ENCODE results near the gene OSBP2. TPM values are rescaled to one million over a fixed set of nuclear protein-coding genes. Genes with fewer than 3 reads are reported as not detected.

OSBP2 gene
- total RNA-seq, 3 donors from 2014 or later, result 0.96 to 4.6 (median 4.4) TPM

GRCh38 chr22:30893434-30894370 lies 199.0 kb downstream of the OSBP2 start:
- intact Hi-C loops (cut with DNase I; ENCODE audit: low total_unique reads), result loop anchor here (2.0 to 10.0 kb wide), 2 partner anchors 129 to 271 kb away; no protein-coding TSS in a partner anchor
- H3K36me3 ChIP-seq, result no peaks in the 10 kb centered on the region
- H3K27me3 ChIP-seq, result no peaks in the 10 kb centered on the region
- peaks cover 0 to 5% of the 10 kb centered on the region in 2 donors for H3K9me3 ChIP-seq
- DNase-seq (ENCODE audit: low spot score in 2 of 2), result no peak
- H3K4me3 ChIP-seq, result no peak overlapping the region
- H3K4me1 ChIP-seq, result no peaks in the 10 kb centered on the region
- H3K27ac ChIP-seq, result no peak overlapping the region
- TF ChIP-seq POLR2A (IDR thresholded peaks at IDR 0.05) (no peak), CTCF (IDR thresholded peaks at IDR 0.05) (no peak), POLR2AphosphoS5 (IDR thresholded peaks at IDR 0.05) (no peak)

GRCh38 chr22:30894371-30894740 lies 199.7 kb downstream of the OSBP2 start:
- H3K9me3 ChIP-seq, result peaks cover 0 to 12% of the 10 kb centered on the region in 2 donors
- H3K4me3 ChIP-seq, result no peak overlapping the region
- intact Hi-C loops (cut with DNase I; ENCODE audit: low total_unique reads), result loop anchor here (2.0 to 10.0 kb wide), 2 partner anchors 130 to 272 kb away; no protein-coding TSS in a partner anchor
- H3K36me3 ChIP-seq, result no peaks in the 10 kb centered on the region
- no peaks in the 10 kb centered on the region for H3K4me1 ChIP-seq
- H3K27me3 ChIP-seq, result no peaks in the 10 kb centered on the region
- DNase-seq (ENCODE audit: low spot score in 2 of 2), result no peak
- no peak for TF ChIP-seq POLR2A (IDR thresholded peaks at IDR 0.05)
- no peak for TF ChIP-seq POLR2AphosphoS5 (IDR thresholded peaks at IDR 0.05)
- TF ChIP-seq CTCF (IDR thresholded peaks at IDR 0.05), result no peak
- no peak overlapping the region for H3K27ac ChIP-seq

GRCh38 chr22:30902496-30903357 lies 208.1 kb downstream of the OSBP2 start:
- no peaks in the 10 kb centered on the region for H3K27me3 ChIP-seq
- intact Hi-C loops (cut with DNase I; ENCODE audit: low total_unique reads), result no loop called here
- no peaks in the 10 kb centered on the region for H3K36me3 ChIP-seq
- H3K9me3 ChIP-seq, result peaks cover 3 to 21% of the 10 kb centered on the region in 2 donors
- no peak overlapping the region for H3K27ac ChIP-seq
- DNase-seq (ENCODE audit: low spot score in 2 of 2), result no peak
- TF ChIP-seq POLR2A (IDR thresholded peaks at IDR 0.05), result no peak
- no peak for TF ChIP-seq CTCF (IDR thresholded peaks at IDR 0.05)
- TF ChIP-seq POLR2AphosphoS5 (IDR thresholded peaks at IDR 0.05), result no peak
- no peak overlapping the region for H3K4me3 ChIP-seq
- H3K4me1 ChIP-seq, result no peaks in the 10 kb centered on the region

GRCh38 chr22:30903876-30904460 lies 209.3 kb downstream of the OSBP2 start:
- H3K36me3 ChIP-seq, result no peaks in the 10 kb centered on the region
- H3K4me3 ChIP-seq, result no peak overlapping the region
- no peak for DNase-seq (ENCODE audit: low spot score in 2 of 2)
- no peak overlapping the region for H3K27ac ChIP-seq
- peaks cover 3 to 13% of the 10 kb centered on the region in 2 donors for H3K9me3 ChIP-seq
- TF ChIP-seq CTCF (IDR thresholded peaks at IDR 0.05) (no peak), POLR2A (IDR thresholded peaks at IDR 0.05) (no peak), POLR2AphosphoS5 (IDR thresholded peaks at IDR 0.05) (no peak)
- H3K27me3 ChIP-seq, result no peaks in the 10 kb centered on the region
- no peaks in the 10 kb centered on the region for H3K4me1 ChIP-seq
- intact Hi-C loops (cut with DNase I; ENCODE audit: low total_unique reads), result no loop called here

Data from breast epithelium (tissue), 4 donors.